Uterus (tissue), 2 donors: ENCODE results near the gene CDCA5.

Experiments
- CTCF ChIP-seq, 4 experiments: fragments of 200-600 bp in 2 of 4; fragments of 450-650 bp in 2 of 4; sonication (generic) in 2 of 4; IDR thresholded peaks; one replicate each; pipeline ENCODE4 v1.5.1; 2016 to 2019; ENCODE audit warnings: antibody characterized with exemption in 4 of 4, mild to moderate bottlenecking in 2 of 4, moderate library complexity in 1 of 4
- POLR2A ChIP-seq, 2 donors: fragments of 450-650 bp; IDR thresholded peaks; one replicate each; pipeline ENCODE4 v1.6.1; 2016; ENCODE audit warnings: antibody characterized with exemption in 2 of 2, mild to moderate bottlenecking in 1 of 2, moderate library complexity in 1 of 2

GRCh38 chr11:65107078-65107477 is 23.2 kb upstream of the CDCA5 start:
- no peak for TF ChIP-seq CTCF (IDR thresholded peaks at IDR 0.05)
- no peak for TF ChIP-seq POLR2A (IDR thresholded peaks at IDR 0.05)
